ENCODE results near the gene FKBP2. TPM values are rescaled to one million over a fixed set of nuclear protein-coding genes. Genes with fewer than 3 reads are reported as not detected.

Gene FKBP2
- total RNA-seq, 1 donor = 34.3 TPM

DNA sequence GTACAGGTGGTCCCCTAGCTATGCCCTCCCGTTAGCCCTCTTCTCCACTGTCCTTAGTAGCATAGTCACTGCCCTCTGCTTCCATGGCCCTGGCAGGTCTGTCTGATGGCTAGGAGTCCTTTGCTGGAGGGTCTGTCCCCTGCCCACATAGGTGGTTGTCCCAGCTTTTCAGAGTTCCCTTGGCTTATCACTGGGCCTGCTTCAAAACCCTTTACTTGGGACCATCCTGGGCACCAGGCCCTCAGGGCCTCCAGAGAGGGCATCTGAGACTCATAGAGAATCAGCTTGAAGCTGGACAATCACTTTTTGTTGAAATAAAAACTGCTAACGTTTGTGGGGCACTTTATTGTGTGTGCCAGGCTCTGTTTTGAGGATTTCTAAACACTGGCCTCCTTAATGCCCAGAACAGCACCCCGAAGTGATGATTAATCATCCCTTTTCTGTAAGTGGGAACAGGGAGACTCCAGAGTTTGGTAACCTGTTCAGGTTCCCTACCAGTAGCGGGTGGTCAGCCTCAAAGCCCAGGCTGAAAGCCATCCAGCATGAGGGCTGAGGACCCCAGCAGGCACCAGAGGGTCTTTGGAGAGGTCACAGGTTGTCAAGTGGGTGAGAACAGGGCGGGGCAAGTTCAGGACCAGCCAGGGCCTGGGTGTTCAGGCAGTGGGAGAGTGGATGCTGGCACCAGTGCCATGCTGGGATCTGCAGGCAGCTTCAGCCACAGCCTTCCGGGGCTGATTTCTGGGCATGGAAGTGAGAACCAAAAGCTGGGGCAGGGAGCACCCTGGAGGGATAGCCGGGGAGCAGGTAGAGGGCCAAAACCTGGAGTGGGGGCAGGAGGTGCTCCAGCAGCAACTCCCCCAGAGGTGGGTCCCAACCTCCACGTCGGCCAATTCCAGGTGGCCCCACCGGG is 49.7 kb downstream of the FKBP2 start:
- no peak for DNase-seq (ENCODE audit: low read depth)
- no peak for TF ChIP-seq CTCF (IDR thresholded peaks at IDR 0.05; ENCODE audit: insufficient read depth, low read length)
- H3K4me3 ChIP-seq (ENCODE audit: low read depth, low read length) = no peak overlapping the region

DNA sequence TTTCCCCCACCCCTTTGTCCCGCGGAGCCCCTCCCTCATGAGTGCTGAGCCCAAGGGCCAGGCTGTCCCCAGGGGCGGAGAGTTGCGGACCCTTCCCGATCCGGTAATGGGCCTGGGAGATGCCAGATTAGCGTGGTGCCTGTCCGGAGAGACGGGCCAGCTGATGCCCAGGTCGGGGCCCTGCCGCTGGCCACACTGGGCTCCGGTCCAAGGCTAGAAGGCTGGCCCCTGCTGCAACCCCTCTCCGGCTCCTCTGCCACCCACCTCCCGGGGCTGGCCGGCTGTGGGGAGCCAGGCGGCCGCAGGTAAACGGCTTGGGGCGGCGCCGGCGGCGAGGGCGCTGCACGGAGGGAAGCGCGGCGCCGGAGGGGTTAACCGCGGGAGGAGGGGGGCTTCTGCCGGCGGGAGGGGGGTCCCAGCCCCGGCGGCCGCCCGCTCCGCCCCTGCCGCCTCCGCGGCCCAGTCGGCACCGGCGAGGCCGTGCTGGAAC is 50.4 kb downstream of the FKBP2 start, which contains the start of gene KCNK4:
Gene KCNK4, plus strand, starts transcription at position 41 of the 490 bp plus-strand sequence. CDS start 1,717 bp downstream, outside the sequence.
- no peak for DNase-seq (ENCODE audit: low read depth)
- TF ChIP-seq CTCF (IDR thresholded peaks at IDR 0.05; ENCODE audit: insufficient read depth, low read length) = no peak
- peak within 1 kb of the TSS; percentile 40 for H3K4me3 ChIP-seq (ENCODE audit: low read depth, low read length)

- DNase-seq (ENCODE audit: low read depth) = no peak
- peak overlapping the region; percentile 40 for H3K4me3 ChIP-seq (ENCODE audit: low read depth, low read length)
- no peak for TF ChIP-seq CTCF (IDR thresholded peaks at IDR 0.05; ENCODE audit: insufficient read depth, low read length)
Observed at GRCh38 chr11:64291752-64292459, 51.0 kb downstream of the FKBP2 start.

DNA sequence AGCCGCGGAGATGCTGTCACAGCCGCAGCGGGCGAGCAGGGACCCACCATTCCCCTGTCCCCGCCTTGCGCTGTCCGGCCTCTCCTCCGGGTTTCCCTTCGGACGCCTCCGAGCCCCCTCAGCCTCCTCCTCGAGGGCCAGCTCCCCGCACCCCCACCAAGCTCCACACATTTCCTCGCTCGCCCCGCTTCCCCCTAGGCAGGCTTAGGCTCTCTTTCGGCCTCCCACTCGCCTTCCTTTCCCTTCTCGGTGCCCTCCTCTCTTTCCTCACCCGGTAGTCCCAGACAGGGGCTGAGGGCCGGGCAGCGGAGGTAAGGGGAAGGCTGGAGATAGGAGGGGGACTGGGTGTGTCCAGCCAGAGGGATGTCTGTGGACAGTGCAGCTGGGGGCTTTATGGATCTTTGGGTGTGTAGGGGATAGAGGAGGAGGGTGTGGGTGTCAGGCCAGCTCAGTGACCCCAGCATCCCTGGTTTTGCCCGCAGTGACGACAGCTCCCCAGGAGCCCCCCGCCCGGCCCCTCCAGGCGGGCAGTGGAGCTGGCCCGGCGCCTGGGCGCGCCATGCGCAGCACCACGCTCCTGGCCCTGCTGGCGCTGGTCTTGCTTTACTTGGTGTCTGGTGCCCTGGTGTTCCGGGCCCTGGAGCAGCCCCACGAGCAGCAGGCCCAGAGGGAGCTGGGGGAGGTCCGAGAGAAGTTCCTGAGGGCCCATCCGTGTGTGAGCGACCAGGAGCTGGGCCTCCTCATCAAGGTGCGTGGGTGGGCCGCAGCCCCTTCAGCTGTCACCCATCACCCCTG is 51.8 kb downstream of the FKBP2 start:
- H3K4me3 ChIP-seq (ENCODE audit: low read depth, low read length) = peak overlapping the region; percentile 13
- no peak for DNase-seq (ENCODE audit: low read depth)
- TF ChIP-seq CTCF (IDR thresholded peaks at IDR 0.05; ENCODE audit: insufficient read depth, low read length) = no peak

Other genes with a start within 250 kb of the FKBP2 start
- 0.18 TPM in 1 of 2 replicates, not detected in the other for gene FLRT1, start 205.2 kb upstream of the FKBP2 start, total RNA-seq (ENCODE audit: low replicate concordance)
- 7.6 and 14.5 TPM in 2 replicates for gene MACROD1, start 75.0 kb upstream of the FKBP2 start, total RNA-seq (ENCODE audit: low replicate concordance)
- 112 and 142 TPM in 2 replicates for gene STIP1, start 54.9 kb upstream of the FKBP2 start, total RNA-seq (ENCODE audit: low replicate concordance)
- 7.0 and 7.2 TPM in 2 replicates for gene FERMT3, start 34.4 kb upstream of the FKBP2 start, total RNA-seq (ENCODE audit: low replicate concordance)
- gene TRPT1, start 14.9 kb upstream of the FKBP2 start, total RNA-seq (ENCODE audit: low replicate concordance) = 18.9 and 33.3 TPM in 2 replicates
- 39.0 and 50.9 TPM in 2 replicates for gene NUDT22, start 14.8 kb upstream of the FKBP2 start, total RNA-seq (ENCODE audit: low replicate concordance)
- gene DNAJC4, start 10.5 kb upstream of the FKBP2 start, total RNA-seq (ENCODE audit: low replicate concordance) = 6.5 and 9.0 TPM in 2 replicates
- gene VEGFB, start 6.5 kb upstream of the FKBP2 start, total RNA-seq (ENCODE audit: low replicate concordance) = 17.3 and 37.5 TPM in 2 replicates
- gene PPP1R14B, start 5.8 kb downstream of the FKBP2 start, total RNA-seq (ENCODE audit: low replicate concordance) = 42.1 and 264 TPM in 2 replicates
- gene PLCB3, start 10.4 kb downstream of the FKBP2 start, total RNA-seq (ENCODE audit: low replicate concordance) = 22.5 and 47.5 TPM in 2 replicates
- 56.2 and 69.6 TPM in 2 replicates for gene BAD, start 43.6 kb downstream of the FKBP2 start, total RNA-seq (ENCODE audit: low replicate concordance)
- 14.4 and 20.3 TPM in 2 replicates for gene GPR137, start 44.8 kb downstream of the FKBP2 start, total RNA-seq (ENCODE audit: low replicate concordance)
- not detected in 2 replicates for gene KCNK4, start 50.2 kb downstream of the FKBP2 start, total RNA-seq (ENCODE audit: low replicate concordance)
- gene CATSPERZ, start 59.3 kb downstream of the FKBP2 start, total RNA-seq (ENCODE audit: low replicate concordance) = not detected in 2 replicates
- gene ESRRA, start 64.4 kb downstream of the FKBP2 start, total RNA-seq (ENCODE audit: low replicate concordance) = 21.6 and 45.2 TPM in 2 replicates
- gene TRMT112, start 76.5 kb downstream of the FKBP2 start, total RNA-seq (ENCODE audit: low replicate concordance) = 177 and 274 TPM in 2 replicates
- 257 and 510 TPM in 2 replicates for gene PRDX5, start 77.0 kb downstream of the FKBP2 start, total RNA-seq (ENCODE audit: low replicate concordance)
- 1.2 and 5.1 TPM in 2 replicates for gene CCDC88B, start 99.1 kb downstream of the FKBP2 start, total RNA-seq (ENCODE audit: low replicate concordance)
- gene RPS6KA4, start 118.1 kb downstream of the FKBP2 start, total RNA-seq (ENCODE audit: low replicate concordance) = 47.3 and 72.1 TPM in 2 replicates